Measurements from ENCODE around the gene VIT.

The VIT gene

GRCh38 chr2:36733215-36733614, 36.7 kb downstream of the VIT start:
- no peaks in the 10 kb centered on the region for H3K27me3 Mint-ChIP-seq (ENCODE audit: low read depth, poor library complexity)

GRCh38 chr2:36734304-36734703, 37.8 kb downstream of the VIT start:
- Mint-ChIP-seq H3K27ac (no peak overlapping the region), H3K9me3 (peaks cover 9% of the 10 kb centered on the region), H3K27me3 (ENCODE audit: low read depth, poor library complexity) (no peaks in the 10 kb centered on the region), H3K36me3 (ENCODE audit: low read depth) (no peaks in the 10 kb centered on the region), H3K4me1 (peaks cover 15% of the 10 kb centered on the region), H3K4me3 (no peak overlapping the region)
- no peak for DNase-seq
- TF ChIP-seq CTCF (IDR thresholded peaks at IDR 0.05): no peak

More at GRCh38 chr2:36733215-36733614, 36.7 kb downstream of the VIT start:
- no peaks in the 10 kb centered on the region for H3K36me3 Mint-ChIP-seq (ENCODE audit: low read depth)
- peaks cover 9% of the 10 kb centered on the region for H3K9me3 Mint-ChIP-seq
- H3K27ac Mint-ChIP-seq: no peak overlapping the region
- no peak for DNase-seq
- TF ChIP-seq CTCF (IDR thresholded peaks at IDR 0.05): no peak
- no peak overlapping the region for H3K4me3 Mint-ChIP-seq
- H3K4me1 Mint-ChIP-seq: peaks cover 15% of the 10 kb centered on the region

GRCh38 chr2:36737131-36737750, 40.7 kb downstream of the VIT start:
- TF ChIP-seq CTCF (IDR thresholded peaks at IDR 0.05): no peak
- peaks cover 15% of the 10 kb centered on the region for H3K4me1 Mint-ChIP-seq
- no peak for DNase-seq
- no peaks in the 10 kb centered on the region for H3K36me3 Mint-ChIP-seq (ENCODE audit: low read depth)
- H3K27me3 Mint-ChIP-seq (ENCODE audit: low read depth, poor library complexity): peaks cover 4% of the 10 kb centered on the region
- H3K27ac Mint-ChIP-seq: no peak overlapping the region
- H3K9me3 Mint-ChIP-seq: peaks cover 4% of the 10 kb centered on the region
- no peak overlapping the region for H3K4me3 Mint-ChIP-seq

GRCh38 chr2:36740061-36740460, 43.6 kb downstream of the VIT start:
- H3K9me3 Mint-ChIP-seq: peaks cover 4% of the 10 kb centered on the region
- H3K27me3 Mint-ChIP-seq (ENCODE audit: low read depth, poor library complexity): peaks cover 4% of the 10 kb centered on the region
- H3K36me3 Mint-ChIP-seq (ENCODE audit: low read depth): no peaks in the 10 kb centered on the region
- no peak for TF ChIP-seq CTCF (IDR thresholded peaks at IDR 0.05)
- no peak for DNase-seq
- H3K27ac Mint-ChIP-seq: no peak overlapping the region
- H3K4me3 Mint-ChIP-seq: no peak overlapping the region
- H3K4me1 Mint-ChIP-seq: no peaks in the 10 kb centered on the region

GRCh38 chr2:36741188-36741837, 44.8 kb downstream of the VIT start:
- Mint-ChIP-seq H3K27ac (no peak overlapping the region), H3K4me1 (no peaks in the 10 kb centered on the region)

More at GRCh38 chr2:36741188-36741837, 44.8 kb downstream of the VIT start:
- no peaks in the 10 kb centered on the region for H3K36me3 Mint-ChIP-seq (ENCODE audit: low read depth)
- peaks cover 14% of the 10 kb centered on the region for H3K9me3 Mint-ChIP-seq
- no peak for TF ChIP-seq CTCF (IDR thresholded peaks at IDR 0.05)
- DNase-seq: no peak
- H3K4me3 Mint-ChIP-seq: no peak overlapping the region
- peaks cover 4% of the 10 kb centered on the region for H3K27me3 Mint-ChIP-seq (ENCODE audit: low read depth, poor library complexity)

All from nephron progenitor cell (in vitro differentiated cells).